ENCODE results near the gene RGS7.

DNA sequence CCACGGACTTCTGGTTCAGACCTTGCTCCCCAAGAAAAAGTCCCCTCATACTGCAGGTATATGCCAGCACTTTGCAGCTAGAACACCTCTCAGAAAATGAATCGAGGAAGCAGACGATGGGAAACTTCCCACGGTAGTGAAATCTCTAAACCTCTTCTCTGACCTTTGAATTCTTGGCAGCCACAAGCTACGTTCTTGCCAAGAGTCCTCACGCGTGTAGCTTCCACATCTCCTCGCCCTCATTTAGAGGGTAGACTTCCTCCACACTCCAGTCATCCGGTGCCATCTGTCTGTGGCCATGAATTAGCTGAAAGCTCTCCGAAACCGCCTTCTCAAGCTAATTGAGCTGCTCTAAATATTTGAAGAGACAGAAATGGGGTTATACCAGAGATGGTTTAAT lies 127.8 kb downstream of the RGS7 start:
- TF ChIP-seq POLR2A (IDR thresholded peaks at IDR 0.05; ENCODE audit: extremely low read depth, insufficient read length) (no peak), MYC (IDR thresholded peaks at IDR 0.05; ENCODE audit: low read depth, low read length) (no peak)
- TF ChIP-seq, protein P1, sequence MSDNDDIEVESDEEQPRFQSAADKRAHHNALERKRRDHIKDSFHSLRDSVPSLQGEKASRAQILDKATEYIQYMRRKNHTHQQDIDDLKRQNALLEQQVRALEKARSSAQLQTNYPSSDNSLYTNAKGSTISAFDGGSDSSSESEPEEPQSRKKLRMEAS (IDR thresholded peaks at IDR 0.05; ENCODE audit: low read depth, low read length): no peak
- TF ChIP-seq, protein P2, sequence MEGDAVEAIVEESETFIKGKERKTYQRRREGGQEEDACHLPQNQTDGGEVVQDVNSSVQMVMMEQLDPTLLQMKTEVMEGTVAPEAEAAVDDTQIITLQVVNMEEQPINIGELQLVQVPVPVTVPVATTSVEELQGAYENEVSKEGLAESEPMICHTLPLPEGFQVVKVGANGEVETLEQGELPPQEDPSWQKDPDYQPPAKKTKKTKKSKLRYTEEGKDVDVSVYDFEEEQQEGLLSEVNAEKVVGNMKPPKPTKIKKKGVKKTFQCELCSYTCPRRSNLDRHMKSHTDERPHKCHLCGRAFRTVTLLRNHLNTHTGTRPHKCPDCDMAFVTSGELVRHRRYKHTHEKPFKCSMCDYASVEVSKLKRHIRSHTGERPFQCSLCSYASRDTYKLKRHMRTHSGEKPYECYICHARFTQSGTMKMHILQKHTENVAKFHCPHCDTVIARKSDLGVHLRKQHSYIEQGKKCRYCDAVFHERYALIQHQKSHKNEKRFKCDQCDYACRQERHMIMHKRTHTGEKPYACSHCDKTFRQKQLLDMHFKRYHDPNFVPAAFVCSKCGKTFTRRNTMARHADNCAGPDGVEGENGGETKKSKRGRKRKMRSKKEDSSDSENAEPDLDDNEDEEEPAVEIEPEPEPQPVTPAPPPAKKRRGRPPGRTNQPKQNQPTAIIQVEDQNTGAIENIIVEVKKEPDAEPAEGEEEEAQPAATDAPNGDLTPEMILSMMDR (IDR thresholded peaks at IDR 0.05; ENCODE audit: low read depth, low read length): no peak
